SK-N-SH (cell line): ENCODE measurements around the gene RAD51B.

Source experiments
- CHD2 ChIP-seq: fragments of 150-350 bp; IDR thresholded peaks from 2 replicates; pipeline ENCODE4 v1.6.1; 2018; ENCODE audit warnings: low read length; ENCODE audit not compliant: partially characterized antibody
- EP300 ChIP-seq, 2 experiments: IDR thresholded peaks; 2 replicates each; pipeline versions ENCODE4 v1.4.0 to v1.6.1; 2012; ENCODE audit warnings: borderline replicate concordance in 1 of 2, low read depth in 1 of 2, low read length in 1 of 2
- MEF2A ChIP-seq: IDR thresholded peaks from 2 replicates; pipeline ENCODE4 v1.4.0; 2012; ENCODE audit warnings: low read depth, borderline replicate concordance
- TCF12 ChIP-seq: IDR thresholded peaks from 2 replicates; pipeline ENCODE4 v1.4.0; 2012
- YY1 ChIP-seq: IDR thresholded peaks from 2 replicates; pipeline ENCODE4 v1.4.0; 2012; ENCODE audit warnings: low read depth, mild to moderate bottlenecking

DNA sequence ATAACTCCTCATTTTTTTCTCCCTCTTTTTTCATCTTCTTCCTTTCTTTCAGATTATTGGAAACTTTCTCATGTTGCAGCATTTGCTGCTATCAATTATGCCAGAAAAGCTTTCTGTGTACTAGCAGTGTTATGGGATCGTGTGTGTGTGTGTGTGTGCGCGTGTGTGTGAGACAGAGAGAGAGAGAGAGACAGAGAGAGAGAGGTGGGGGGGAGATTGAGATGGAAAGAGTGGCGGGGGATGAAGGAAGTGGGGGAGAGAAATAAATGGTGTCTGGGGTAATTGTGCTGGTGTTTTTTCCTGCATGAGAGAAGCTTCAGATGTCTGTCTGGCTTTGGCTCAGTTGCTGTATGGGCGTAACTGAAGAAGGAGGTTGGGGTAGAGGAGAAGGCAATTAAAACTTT lies 268.9 kb downstream of the RAD51B start:
- TF ChIP-seq EP300 (IDR thresholded peaks at IDR 0.05; ENCODE audit: borderline replicate concordance in 1 of 2, low read depth in 1 of 2, low read length in 1 of 2) = no peak
- no peak for TF ChIP-seq MEF2A
- no peak for TF ChIP-seq YY1
- TF ChIP-seq TCF12 = no peak
- TF ChIP-seq CHD2 = no peak
